ENCODE measurements around the gene CPNE7.

GRCh38 chr16:89565506-89566372, 9.8 kb upstream of the CPNE7 start:
- TF ChIP-seq POLR2A (IDR thresholded peaks at IDR 0.05; ENCODE audit: low read length) (peak; percentile 27), GATA1 (IDR thresholded peaks at IDR 0.05; ENCODE audit: low read depth, low read length) (no peak)

Measured in erythroblast (primary cell).